HG03520 (cell line): ENCODE results near the gene STBD1.
"Not testable (repeated sequence)": the region's sequence is repeated elsewhere in the genome, so short reads cannot be mapped to it uniquely, and the experiment has no call there.

ENCODE experiments used
- ATAC-seq: cut with Tn5 transposase; IDR thresholded peaks from one replicate; pipeline ENCODE4 v1.9.1; 2021; ENCODE audit warnings: mild to moderate bottlenecking, moderate library complexity; ENCODE audit not compliant: unreplicated experiment

The STBD1 gene

DNA sequence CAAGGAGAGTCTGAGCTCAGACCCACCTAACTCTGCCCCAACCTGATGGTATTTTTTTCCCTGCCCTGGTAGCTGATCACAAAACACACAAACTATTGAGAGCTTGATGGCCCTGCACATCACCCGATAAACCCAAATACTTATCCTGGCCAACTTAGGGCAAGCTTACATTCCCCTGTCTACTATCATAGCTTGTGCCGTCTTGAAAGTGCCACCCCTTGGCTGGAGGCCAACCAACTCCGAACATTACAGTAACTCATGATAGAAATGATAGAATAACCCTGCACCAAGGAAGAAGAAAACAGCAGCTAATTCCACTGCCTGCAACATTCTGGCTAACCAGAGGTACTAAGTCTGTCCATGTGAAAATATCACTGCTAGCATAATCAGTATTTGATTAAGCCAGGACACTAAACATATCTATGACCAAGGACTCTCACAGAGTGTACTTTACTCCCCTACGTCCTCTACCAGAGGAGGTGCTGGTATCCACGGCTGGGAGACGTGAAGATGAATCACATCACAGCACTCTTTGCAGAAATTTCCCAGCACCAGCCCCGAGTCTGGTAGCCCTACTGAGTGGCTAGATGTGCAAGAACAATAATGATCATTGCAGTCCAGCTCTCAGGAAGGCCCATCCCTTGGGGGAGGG, 8.9 kb downstream of the STBD1 start:
- no peak for ATAC-seq

DNA sequence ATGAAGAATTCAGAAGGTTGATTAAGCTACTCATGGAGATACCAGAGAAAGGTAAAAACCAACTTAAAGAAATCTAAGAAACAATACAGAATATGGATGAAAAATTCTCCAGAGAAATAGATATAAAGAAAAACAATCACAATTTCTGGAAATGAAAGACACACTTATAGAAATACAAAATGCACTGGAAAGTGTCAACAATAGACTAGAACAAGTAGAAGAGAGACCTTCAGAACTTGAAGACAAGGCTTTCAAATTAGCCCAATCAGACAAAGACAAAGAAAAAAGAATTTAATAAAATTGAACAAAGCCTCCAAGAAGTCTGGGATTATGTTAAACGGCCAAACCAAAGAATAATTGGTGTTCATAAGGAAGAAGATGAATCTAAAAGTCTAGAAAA, 9.6 kb downstream of the STBD1 start:
- no peak for ATAC-seq

DNA sequence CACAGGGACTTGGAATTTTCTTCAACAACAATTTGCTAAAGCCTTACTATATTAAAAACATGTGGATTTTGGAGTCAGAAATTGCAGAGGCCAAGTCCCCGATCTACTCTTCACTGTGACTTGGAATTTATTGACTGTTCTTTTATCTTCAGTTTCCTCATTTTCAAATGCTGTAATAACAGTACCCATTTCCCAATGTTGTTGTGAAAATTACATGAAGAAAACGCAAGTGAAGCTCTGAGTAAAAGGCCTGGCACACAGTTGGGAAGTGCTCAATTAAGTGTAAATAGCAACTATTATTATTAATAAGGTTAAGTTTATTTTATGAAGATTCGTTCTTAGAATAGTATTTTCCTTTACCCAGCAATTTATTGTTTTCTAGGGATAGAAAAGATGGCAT, 15.7 kb downstream of the STBD1 start:
- no peak for ATAC-seq

DNA sequence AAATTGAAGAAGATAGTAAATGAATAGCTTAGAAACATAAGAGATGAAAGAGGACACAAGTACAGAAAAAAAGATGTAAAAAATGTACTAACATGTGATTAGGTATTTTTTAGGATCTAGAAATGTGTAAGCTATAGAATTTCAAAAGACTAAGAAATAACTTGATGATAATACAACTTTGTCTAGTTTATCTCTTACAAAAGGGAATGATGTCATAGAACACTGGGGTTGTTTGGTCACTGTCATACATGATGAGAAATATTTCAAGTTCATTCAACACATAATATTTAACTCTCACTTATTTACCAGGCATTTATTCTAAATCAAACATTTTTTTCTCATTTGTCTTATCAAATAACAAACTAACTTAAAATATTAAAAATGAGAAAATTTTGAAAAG, 18.5 kb downstream of the STBD1 start:
- ATAC-seq = no peak

- ATAC-seq = no peak
Measured at GRCh38 chr4:76326515-76326914, 20.0 kb downstream of the STBD1 start.

DNA sequence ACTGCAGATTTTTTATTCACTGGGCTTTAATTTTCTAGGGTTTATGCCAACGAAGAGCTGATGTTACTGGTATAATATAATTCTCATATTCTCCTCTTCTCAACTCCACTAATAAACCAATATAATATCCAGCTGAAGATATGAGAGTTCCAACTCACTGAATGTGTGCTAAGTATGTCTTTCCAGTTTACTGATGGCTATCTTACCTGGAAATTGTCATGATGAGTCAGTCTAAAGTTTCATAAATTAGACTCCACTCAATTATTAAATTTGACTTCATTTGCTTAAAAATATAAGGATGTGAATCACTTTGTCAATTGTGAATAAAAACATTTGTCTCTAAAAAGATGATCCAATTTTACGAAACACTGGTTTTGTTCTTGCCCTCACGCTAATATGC, 28.4 kb downstream of the STBD1 start:
- ATAC-seq = no peak

DNA sequence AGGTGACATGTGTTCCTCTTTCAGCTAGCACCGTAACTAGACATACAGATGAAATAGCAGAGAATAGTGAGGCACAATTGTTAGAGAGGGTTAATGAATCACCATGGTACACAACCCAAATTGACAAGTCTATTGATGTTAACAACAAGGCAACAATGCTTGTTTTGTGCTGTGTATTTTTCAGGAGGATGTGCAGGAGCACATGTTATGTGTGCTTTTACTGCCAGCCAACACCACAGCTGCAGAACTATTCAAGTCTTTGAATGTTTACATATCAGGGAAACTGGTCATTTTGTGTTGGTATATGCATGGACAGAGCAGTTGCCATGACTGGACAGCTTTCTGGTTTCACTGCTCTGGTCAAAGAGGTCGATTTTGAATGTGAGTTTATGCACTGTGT, 32.8 kb downstream of the STBD1 start:
- no peak for ATAC-seq

DNA sequence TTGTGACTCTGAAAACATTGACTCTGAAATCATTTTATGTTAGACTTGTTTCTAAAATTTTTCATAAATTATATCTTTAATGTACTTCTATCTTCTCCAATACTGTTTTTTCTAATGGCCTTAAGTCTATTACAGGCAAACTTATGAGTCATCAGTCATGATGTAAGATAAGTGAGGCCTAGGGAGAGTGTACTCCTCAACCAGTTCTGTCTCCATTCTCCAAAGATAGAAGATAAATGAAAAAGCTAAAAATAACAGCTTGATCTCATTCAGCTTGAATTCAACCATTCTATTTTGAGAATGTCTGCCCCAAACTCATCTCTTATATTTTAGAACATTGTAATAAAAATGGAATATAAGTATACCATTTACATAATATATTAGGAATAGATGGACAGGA, 34.5 kb downstream of the STBD1 start:
- ATAC-seq = no peak

DNA sequence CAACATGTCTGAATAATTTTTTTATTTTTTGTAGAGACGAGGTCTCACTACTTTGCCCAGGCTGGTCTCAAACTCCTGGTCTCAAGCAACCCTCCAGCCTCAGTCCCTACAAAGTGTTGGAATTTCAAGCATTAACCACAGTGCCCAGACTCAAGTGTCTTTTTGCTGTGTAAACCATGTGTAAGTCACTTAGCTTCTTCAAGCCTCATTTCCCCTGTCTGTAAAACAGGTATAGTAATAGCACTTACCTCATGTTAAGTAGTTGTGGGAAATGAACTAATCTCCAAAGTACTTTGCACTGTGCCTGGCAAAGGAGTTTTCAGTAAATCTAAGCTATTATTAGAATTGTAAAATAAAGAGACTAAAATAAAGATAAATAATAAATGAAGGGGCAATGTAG, 35.7 kb downstream of the STBD1 start:
- no peak for ATAC-seq

DNA sequence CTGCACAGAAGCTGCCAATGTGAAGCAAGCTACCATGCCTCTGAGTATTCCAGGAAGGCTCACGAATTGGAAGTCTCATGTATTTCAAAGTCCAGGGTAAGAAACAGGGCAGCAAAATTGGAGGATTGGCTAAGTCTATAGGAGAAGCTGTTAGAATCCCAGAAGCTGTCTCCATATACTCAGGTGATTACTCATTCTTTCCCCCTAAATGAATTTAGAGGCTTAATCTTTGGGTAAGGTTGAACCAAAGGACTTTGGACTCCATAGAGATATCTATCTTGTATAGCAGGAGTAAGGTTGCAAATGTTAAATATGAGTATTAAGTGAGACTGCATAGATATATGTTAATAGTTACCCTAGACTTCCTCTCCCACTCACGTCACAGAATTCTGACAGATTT, 36.3 kb downstream of the STBD1 start:
- no peak for ATAC-seq

- no peak for ATAC-seq
Measured at GRCh38 chr4:76354517-76355473, 48.3 kb downstream of the STBD1 start.

DNA sequence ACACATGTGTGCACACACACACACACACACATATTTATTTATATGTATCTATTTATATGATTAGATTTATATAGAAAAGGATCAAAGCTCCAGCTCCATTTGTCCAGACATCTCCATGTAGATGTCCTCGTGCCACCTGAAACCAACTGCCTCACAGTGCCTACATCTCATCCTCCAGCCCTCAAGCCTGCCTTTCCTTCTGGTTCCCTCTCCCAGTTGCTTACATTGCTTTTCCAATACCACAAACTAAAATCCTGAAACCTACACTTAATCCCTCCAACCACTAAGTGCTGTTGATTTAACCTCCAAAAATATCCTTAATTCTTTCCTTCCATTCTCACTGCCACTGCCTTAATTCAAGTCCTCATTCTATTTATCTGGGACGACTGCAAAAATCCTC, 51.4 kb downstream of the STBD1 start:
- ATAC-seq = no peak

- not testable (repeated sequence) for ATAC-seq
Measured at GRCh38 chr4:76359881-76360466, 53.4 kb downstream of the STBD1 start.
